Erythroblast (primary cell): ENCODE measurements around the gene CDH24.

Experiments used
- GATA1 ChIP-seq: IDR thresholded peaks from 2 replicates; pipeline ENCODE4 v1.6.1; 2011; ENCODE audit warnings: low read depth, mild to moderate bottlenecking, control low read depth, low read length, moderate library complexity
- POLR2A ChIP-seq: IDR thresholded peaks from 2 replicates; pipeline ENCODE4 v1.6.1; 2011; ENCODE audit warnings: mild to moderate bottlenecking, low read length

GRCh38 chr14:23104070-23104590 is 46.8 kb upstream of the CDH24 start:
- no peak for TF ChIP-seq POLR2A
- no peak for TF ChIP-seq GATA1
